Spleen (tissue), 11 donors: ENCODE data around the gene SLC6A18. TPM values are rescaled to one million over a fixed set of nuclear protein-coding genes. Genes with fewer than 3 reads are reported as not detected.

ENCODE experiments used
- DNase-seq: peaks from one replicate; pipeline ENCODE4 v3.0.0-alpha.2; 2020
- H3K27ac ChIP-seq, 8 donors: fragments of 200-600 bp; sonication (generic) in 7 of 8; 1 replicate in 4 of 8; 2 replicates in 4 of 8; pipeline versions ENCODE4 v1.5.0 to v1.8.0; 2016 to 2021; ENCODE audit warnings: inconsistent platforms in 4 of 8, mild to moderate bottlenecking in 4 of 8, moderate library complexity in 1 of 8
- H3K27me3 ChIP-seq, 7 donors: fragments of 200-600 bp; sonication (generic) in 6 of 7; replicated peaks in 1 of 7; 1 replicate in 4 of 7; 2 replicates in 3 of 7; pipeline versions ENCODE4 v1.5.0 to v1.8.0; 2016 to 2021; ENCODE audit warnings: inconsistent platforms in 3 of 7, mild to moderate bottlenecking in 1 of 7
- H3K36me3 ChIP-seq, 6 donors: fragments of 200-600 bp; sonication (generic) in 5 of 6; 1 replicate in 4 of 6; 2 replicates in 2 of 6; pipeline versions ENCODE4 v1.5.0 to v1.8.0; 2016 to 2021; ENCODE audit warnings: inconsistent platforms in 2 of 6
- H3K4me1 ChIP-seq, 6 donors: fragments of 200-600 bp; sonication (generic) in 5 of 6; 1 replicate in 3 of 6; 2 replicates in 3 of 6; pipeline versions ENCODE4 v1.5.0 to v1.8.0; 2016 to 2021; ENCODE audit warnings: inconsistent platforms in 3 of 6
- H3K4me3 ChIP-seq, 8 donors: fragments of 200-600 bp; sonication (generic) in 7 of 8; 1 replicate in 4 of 8; 2 replicates in 4 of 8; pipeline versions ENCODE4 v1.5.0 to v1.8.0; 2016 to 2021; ENCODE audit warnings: inconsistent platforms in 4 of 8, mild to moderate bottlenecking in 4 of 8, moderate library complexity in 2 of 8
- H3K9me3 ChIP-seq, 8 donors: fragments of 200-600 bp; sonication (generic) in 7 of 8; 1 replicate in 4 of 8; 2 replicates in 4 of 8; pipeline versions ENCODE4 v1.5.0 to v1.8.0; 2016 to 2021; ENCODE audit warnings: inconsistent platforms in 4 of 8
- POLR2A ChIP-seq, 3 donors: fragments of 450-650 bp; IDR thresholded peaks; one replicate each; pipeline ENCODE4 v1.5.1; 2017; ENCODE audit warnings: antibody characterized with exemption in 3 of 3, mild to moderate bottlenecking in 1 of 3
- POLR2AphosphoS5 ChIP-seq, 3 donors: sonication (generic); formaldehyde crosslinking; IDR thresholded peaks; one replicate each; pipeline ENCODE4 v1.5.1; 2017; ENCODE audit warnings: antibody characterized with exemption in 3 of 3
- WGBS, 5 donors: extraction: QIAGEN DNeasy Blood & Tissue Kit in 3 of 5; methylation state at CpG; one replicate each; pipeline versions ENCODE4 v1.1.5 to v1.1.7; 2013 to 2018; 5-methylcytosine and 5-hydroxymethylcytosine counted together
- intact Hi-C: fragments of 100-400 bp; cut with DNase I; formaldehyde crosslinking; loops from one replicate; pipeline ENCODE4 v1.15.0; 2023; ENCODE audit warnings: low total_unique reads
- polyA plus RNA-seq, 3 donors: library from polyadenylated mRNA; stranded (reverse); fragments of 200-250 nt; gene quantifications; one replicate each; pipeline ENCODE4 v1.2.1, GENCODE V29; 2013
- total RNA-seq, 7 donors: library from RNA; depleted of rRNA in 3 of 7; stranded (reverse); fragments of >200 nt in 3 of 7; fragmentation: NEBNext Ultra II Directional in 4 of 7; extraction: Animal tissue kit (Norgen Biotek cat#: 25700) in 4 of 7; gene quantifications; one replicate each; pipeline versions ENCODE4 v1.1.0 to v1.2.1, GENCODE V29; 2016 to 2021
- TF ChIP-seq, protein P1 (sequence below), 11 experiments: fragments of 200-600 bp in 7 of 11; fragments of 450-650 bp in 4 of 11; sonication (generic) in 4 of 11; IDR thresholded peaks in 8 of 11; conservative IDR thresholded peaks in 3 of 11; 1 replicate in 7 of 11; 2 replicates in 4 of 11; pipeline versions ENCODE4 v1.4.0 to v1.8.0; 2016 to 2021; ENCODE audit warnings: antibody characterized with exemption in 11 of 11, inconsistent platforms in 4 of 11, mild to moderate bottlenecking in 1 of 11
- donor health status: healthy with polysubstance abuse.
- donor health status: DM: no; HTN: no; CAD: no; lungs with moderate emphysema.
- donor health status: DM: no; HTN: no; CAD: no.
- donor health status: Bipolar disorder and iron deficiency.
- donor health status: healthy.
- donor health status: DM: no; HTN: no; CAD: no.
- donor health status: DM: yes; HTN: yes; CAD: no.

SLC6A18 gene
- total and polyA plus RNA-seq, 10 donors = not detected

DNA sequence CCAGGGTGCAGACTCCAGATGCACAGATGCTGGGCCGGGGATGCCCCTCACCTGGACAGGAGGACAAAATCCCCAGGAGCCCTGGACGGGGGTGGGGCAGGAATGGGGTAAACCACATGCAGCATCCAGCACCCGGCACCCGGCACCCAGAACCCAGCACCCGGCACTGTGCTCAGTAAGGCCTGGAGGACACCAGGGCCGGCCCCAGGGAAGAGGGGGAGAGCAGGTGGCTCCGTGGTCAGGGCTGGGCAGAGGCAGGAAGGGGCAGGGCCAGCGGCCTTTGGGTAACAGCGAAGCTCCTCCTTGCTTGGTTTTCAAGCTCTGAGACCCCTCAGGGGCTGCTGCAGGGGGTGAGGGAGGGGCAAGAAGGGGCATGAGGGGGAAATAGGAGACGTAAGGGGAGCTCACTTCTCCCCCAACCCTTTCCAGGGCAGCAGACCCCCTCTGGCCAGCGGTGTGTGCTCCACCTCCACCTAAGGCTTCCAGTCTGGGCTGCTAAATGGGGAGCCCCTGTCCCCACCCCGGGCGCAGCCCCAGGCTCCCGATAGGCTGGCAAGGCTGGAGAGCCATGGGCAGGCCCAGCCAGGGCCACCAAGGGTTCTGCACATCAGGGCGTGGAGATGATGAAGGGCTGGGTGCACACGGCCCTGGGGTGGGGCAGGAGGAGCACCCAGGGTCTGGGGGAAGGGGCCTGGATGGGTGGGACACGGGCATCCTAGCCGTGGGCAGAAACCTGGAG, 41.6 kb upstream of the SLC6A18 start:
- no peak overlapping the region for H3K27ac ChIP-seq
- H3K27me3 ChIP-seq = peaks cover 0 to 61% (median 0%) of the 10 kb centered on the region in 7 donors
- TF ChIP-seq, protein P1, sequence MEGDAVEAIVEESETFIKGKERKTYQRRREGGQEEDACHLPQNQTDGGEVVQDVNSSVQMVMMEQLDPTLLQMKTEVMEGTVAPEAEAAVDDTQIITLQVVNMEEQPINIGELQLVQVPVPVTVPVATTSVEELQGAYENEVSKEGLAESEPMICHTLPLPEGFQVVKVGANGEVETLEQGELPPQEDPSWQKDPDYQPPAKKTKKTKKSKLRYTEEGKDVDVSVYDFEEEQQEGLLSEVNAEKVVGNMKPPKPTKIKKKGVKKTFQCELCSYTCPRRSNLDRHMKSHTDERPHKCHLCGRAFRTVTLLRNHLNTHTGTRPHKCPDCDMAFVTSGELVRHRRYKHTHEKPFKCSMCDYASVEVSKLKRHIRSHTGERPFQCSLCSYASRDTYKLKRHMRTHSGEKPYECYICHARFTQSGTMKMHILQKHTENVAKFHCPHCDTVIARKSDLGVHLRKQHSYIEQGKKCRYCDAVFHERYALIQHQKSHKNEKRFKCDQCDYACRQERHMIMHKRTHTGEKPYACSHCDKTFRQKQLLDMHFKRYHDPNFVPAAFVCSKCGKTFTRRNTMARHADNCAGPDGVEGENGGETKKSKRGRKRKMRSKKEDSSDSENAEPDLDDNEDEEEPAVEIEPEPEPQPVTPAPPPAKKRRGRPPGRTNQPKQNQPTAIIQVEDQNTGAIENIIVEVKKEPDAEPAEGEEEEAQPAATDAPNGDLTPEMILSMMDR (IDR thresholded peaks at IDR 0.05 in 8 of 11, conservative IDR thresholded peaks at IDR 0.05 in 3 of 11) = no peak
- no peak overlapping the region for H3K4me3 ChIP-seq
- H3K9me3 ChIP-seq = no peaks in the 10 kb centered on the region
- H3K4me1 ChIP-seq = peaks cover 0 to 30% (median 4%) of the 10 kb centered on the region in 6 donors
- no peaks in the 10 kb centered on the region for H3K36me3 ChIP-seq
- WGBS, 5 donors = 68 to 81% (median 74%) methylated on average over 16 to 18 of the region's 18 CpGs
- intact Hi-C loops = no loop called here
- DNase-seq = no peak

DNA sequence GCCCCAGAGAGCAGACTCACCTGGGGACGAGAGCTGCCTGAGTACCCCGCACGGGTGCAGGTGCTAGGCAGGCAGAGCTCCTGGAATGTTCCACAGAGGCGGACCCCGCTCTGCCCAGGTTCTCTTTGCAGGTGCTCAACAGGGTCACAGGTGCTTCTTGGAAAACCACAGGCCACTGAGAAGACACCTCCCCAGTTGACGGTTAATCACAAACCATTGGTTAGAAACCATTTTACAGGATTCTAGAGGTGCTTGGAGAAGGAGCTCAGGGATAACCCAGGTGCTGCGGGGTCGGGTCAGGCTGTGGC, 41.1 kb upstream of the SLC6A18 start:
- intact Hi-C loops = no loop called here
- no peak for DNase-seq
- Histone ChIP-seq H3K4me1 (peaks cover 0 to 28% (median 4%) of the 10 kb centered on the region in 6 donors), H3K9me3 (no peaks in the 10 kb centered on the region), H3K4me3 (no peak overlapping the region), H3K36me3 (no peaks in the 10 kb centered on the region), H3K27me3 (peaks cover 0 to 67% (median 0%) of the 10 kb centered on the region in 7 donors), H3K27ac (no peak overlapping the region)
- WGBS, 5 donors = 87 to 96% (median 88%) methylated on average over 8 of the region's 8 CpGs
- TF ChIP-seq POLR2A (IDR thresholded peaks at IDR 0.05) (no peak), POLR2AphosphoS5 (IDR thresholded peaks at IDR 0.05) (no peak)
- TF ChIP-seq, protein P1 (IDR thresholded peaks at IDR 0.05 in 8 of 11, conservative IDR thresholded peaks at IDR 0.05 in 3 of 11) = no peak

DNA sequence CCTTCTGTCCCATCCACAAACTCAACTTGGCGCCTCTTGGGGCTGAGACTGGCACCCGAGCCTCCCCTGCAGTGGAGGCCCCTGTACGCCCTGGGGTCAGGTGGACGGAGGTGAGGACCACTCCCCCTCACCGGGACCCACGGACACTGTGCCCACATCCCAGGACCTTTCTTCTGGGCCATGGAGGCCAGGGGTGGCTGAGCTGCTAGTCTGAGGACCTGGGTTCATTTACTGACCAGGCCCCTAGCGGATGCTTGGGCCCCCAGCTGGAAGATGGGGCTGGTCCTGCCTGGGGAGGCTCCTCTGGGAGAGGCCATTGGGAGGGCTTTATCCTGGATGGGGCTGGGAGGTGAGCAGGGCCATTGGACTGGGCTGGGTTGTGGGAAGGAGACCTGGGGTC, 40.7 kb upstream of the SLC6A18 start:
- H3K9me3 ChIP-seq = no peaks in the 10 kb centered on the region
- H3K4me1 ChIP-seq = peaks cover 0 to 28% (median 4%) of the 10 kb centered on the region in 6 donors
- H3K27me3 ChIP-seq = peaks cover 0 to 70% (median 0%) of the 10 kb centered on the region in 7 donors
- intact Hi-C loops = no loop called here
- H3K4me3 ChIP-seq = no peak overlapping the region
- no peaks in the 10 kb centered on the region for H3K36me3 ChIP-seq
- no peak overlapping the region for H3K27ac ChIP-seq
- WGBS, 5 donors = 86 to 93% (median 92%) methylated on average over 7 of the region's 7 CpGs
- TF ChIP-seq POLR2AphosphoS5 (IDR thresholded peaks at IDR 0.05) (no peak), POLR2A (IDR thresholded peaks at IDR 0.05) (no peak)
- TF ChIP-seq, protein P1 (IDR thresholded peaks at IDR 0.05 in 8 of 11, conservative IDR thresholded peaks at IDR 0.05 in 3 of 11) = no peak
- no peak for DNase-seq

DNA sequence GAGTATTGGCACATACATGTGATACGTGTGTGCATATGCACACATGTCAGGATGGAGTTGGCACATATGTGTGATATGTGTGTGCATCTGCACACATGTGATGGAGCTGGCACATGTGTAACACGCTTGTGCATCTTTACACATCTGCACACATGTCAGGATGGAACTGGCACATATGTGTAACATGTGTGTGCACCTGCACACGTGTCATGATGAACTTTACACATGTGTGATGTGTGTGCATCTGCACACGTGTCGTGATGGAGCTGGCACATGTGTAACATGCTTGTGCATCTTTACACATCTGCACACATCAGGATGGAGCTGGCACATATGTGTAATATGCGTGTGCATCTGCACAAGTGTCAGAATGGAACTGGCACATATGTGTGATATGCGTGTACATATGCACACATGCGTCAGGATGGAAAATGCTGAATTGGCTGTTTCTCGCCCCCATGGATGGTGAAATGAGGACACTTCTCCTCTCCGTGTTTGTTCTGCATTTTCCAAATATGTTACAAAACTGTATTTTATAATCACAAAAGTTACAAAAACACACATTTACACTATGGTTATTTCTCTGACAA, 40.0 kb upstream of the SLC6A18 start:
- 80 to 89% (median 85%) methylated on average over 10 of the region's 10 CpGs for WGBS, 5 donors
- TF ChIP-seq POLR2A (IDR thresholded peaks at IDR 0.05) = no peak
- H3K4me3 ChIP-seq = no peak overlapping the region
- H3K27me3 ChIP-seq = peaks cover 0 to 77% (median 0%) of the 10 kb centered on the region in 7 donors
- no peaks in the 10 kb centered on the region for H3K36me3 ChIP-seq
- no peak overlapping the region for H3K27ac ChIP-seq
- intact Hi-C loops = no loop called here
- peaks cover 0 to 28% (median 4%) of the 10 kb centered on the region in 6 donors for H3K4me1 ChIP-seq
- no peak for DNase-seq
- H3K9me3 ChIP-seq = no peaks in the 10 kb centered on the region
